Adrenal gland (tissue), 5 donors: ENCODE measurements around the gene PRKCA.

Experiments
- CTCF ChIP-seq, 6 experiments: fragments of 450-650 bp in 4 of 6; fragments of 200-600 bp in 2 of 6; sonication (generic) in 1 of 6; IDR thresholded peaks; 1 replicate in 5 of 6; 2 replicates in 1 of 6; pipeline versions ENCODE4 v1.5.1 to v1.8.0; 2016 to 2021; ENCODE audit warnings: antibody characterized with exemption in 6 of 6, mild to moderate bottlenecking in 2 of 6, moderate library complexity in 1 of 6
- POLR2A ChIP-seq, 2 donors: fragments of 450-650 bp; IDR thresholded peaks; one replicate each; pipeline ENCODE4 v1.6.1; 2017; ENCODE audit warnings: antibody characterized with exemption in 2 of 2, mild to moderate bottlenecking in 2 of 2, moderate library complexity in 1 of 2
- donor health status: DM: no; HTN: no; CAD: no.

GRCh38 chr17:66614469-66614868 is 312.1 kb downstream of the PRKCA start:
- TF ChIP-seq CTCF (IDR thresholded peaks at IDR 0.05), result no peak
- TF ChIP-seq POLR2A (IDR thresholded peaks at IDR 0.05), result no peak
